Hematopoietic multipotent progenitor cell treated with erythropoietin and hydrocortisone succinate and interleukin-3 and kit ligand, for 15 days (in vitro differentiated cells): ENCODE measurements around the gene GPD1.
"Not testable (repeated sequence)": the region's sequence is repeated elsewhere in the genome, so short reads cannot be mapped to it uniquely, and the experiment has no call there.

Experiments used
- DNase-seq: peaks from one replicate; pipeline ENCODE4 v3.0.0-alpha.2; 2015; ENCODE audit warnings: low spot score

Gene GPD1

DNA sequence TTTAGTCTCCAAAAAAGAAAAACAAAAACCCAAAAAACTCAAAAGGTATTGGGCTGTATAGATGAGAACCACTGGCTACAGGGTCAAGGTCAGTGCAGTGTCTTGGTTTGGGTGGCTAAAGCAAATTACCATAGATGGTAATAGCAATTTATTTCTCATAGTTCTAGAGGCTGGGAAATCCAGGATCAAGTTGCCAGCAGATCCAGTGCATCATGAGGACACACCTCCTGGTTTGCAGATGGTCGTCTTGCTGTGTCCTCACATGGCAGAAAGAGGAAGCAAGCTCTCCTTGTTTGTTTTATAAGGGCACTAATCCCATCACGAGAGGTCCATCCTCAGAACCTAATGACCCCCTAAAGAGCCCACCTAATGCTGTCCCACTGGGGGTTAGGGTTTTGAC lies 19.4 kb downstream of the GPD1 start:
- no peak for DNase-seq

DNA sequence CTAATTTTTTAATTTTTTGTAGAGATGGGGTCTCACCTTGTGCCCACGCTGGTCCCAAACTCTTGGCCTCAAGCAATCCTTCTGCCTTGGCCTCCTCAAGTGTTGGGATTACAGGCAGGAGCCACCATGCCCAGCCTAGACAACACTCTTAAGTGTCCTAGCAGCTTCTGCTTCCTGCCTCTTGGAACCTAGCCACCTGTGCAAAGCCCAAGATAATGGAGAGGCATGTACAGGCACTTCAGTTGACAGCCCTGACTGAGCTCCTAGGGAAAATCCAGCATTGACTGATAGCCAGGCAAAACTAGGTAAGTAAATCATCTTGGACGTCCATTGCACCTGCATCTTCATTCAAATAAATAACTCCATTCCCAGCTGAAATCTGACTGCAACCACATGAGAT lies 23.7 kb downstream of the GPD1 start:
- no peak for DNase-seq

DNA sequence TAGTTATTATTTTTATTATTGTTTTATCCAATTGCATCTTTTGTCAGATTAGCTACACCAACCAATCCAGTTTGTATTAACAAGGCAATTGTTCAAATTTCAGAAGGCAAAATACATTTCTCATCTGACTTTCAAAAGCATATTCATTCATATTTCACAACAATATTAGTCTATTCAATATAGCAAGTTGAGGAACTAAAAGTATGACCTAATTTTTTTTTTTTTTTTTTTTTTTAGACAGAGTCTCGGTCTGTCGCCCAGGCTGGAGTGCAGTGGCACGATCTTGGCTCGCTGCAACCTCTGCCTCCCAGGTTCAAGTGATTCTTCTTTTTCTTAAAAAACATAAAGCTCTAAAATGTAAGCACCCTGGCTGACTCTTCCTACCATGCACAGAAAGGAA lies 25.5 kb downstream of the GPD1 start:
- DNase-seq, result no peak

DNA sequence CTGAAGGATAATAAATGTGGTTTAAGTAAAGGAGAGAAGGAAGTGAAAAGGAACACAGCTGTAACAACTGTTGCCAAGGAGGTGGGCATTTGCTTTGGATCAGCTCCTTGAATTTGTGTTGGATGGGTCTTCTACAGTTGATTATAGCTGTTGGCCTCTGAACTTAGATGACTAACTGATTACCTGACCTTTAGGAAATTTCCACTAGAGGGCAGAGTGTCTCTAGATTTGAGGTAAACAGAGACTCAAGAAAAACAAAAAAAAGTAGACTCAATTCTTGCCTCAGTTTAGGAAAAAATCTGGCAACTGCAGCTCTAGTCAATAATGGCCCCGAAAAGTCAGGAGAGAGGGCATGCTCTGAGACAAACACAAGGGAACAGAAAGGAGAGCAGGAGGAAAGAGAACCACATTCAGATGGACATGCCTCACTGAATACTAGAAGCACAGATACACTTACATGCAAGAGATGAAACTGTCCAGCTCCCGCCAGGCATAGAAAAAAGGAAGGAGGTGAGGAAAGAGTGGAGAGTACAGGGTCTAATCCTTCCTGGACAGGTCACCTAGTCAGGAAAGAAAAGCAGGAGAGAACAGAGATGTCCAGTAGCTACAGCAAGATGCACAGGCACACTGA lies 28.8 kb downstream of the GPD1 start:
- peak; percentile 72 for DNase-seq

DNA sequence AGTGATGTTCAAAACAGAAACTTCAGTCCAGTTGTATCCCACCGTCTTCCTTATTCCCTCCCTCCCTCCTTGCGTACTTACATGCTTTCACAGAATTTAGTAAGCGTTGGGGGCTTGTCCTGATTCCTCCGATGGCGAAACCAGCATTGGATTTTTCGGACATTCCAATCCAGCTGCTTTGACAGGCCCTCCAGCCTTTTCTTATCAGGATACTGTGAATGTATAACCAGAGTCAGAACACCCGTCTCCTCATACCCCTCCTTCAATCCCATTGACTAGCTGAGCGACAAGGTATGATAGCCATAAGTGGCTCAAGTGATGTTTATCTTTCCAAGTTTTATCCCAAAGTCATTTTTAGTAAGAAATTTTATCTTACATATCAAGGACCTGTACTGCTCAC lies 39.2 kb downstream of the GPD1 start:
- DNase-seq, result no peak

DNA sequence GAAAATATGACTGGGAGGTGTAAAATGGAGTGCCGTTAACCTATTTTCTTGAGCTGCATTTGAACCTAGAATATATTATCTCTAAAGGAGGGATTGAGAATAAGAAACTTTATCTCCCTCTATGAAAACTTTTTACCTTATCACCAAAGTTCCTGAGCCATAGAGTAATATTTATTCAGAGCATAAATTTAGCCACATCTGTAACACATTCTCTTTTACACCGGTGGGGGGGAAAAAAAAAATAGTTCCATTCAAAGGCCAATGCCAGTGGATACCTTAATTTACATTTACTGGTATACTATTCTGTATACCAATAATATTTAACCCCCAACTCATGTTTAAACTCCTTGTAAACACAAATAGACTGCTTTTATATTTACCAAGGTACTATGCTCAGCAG lies 41.6 kb downstream of the GPD1 start:
- DNase-seq, result no peak

DNA sequence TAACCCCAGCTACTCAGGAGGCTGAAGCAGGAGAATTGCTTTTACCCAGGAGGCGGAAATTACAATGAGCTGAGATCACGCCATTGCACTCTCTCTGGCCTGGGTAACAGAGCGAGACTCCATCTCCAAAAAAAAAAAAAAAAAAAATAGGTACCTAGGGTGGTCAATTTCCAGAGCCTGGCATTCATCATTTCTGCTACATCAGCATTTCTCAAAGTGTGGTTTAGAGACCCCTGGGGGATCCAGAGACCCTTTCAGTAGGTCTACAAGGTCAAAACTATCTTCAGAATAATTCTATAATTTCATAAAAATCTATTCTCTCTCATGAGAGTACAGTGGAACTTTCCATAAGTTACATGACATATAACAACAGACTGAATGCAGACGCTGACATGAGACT lies 43.5 kb downstream of the GPD1 start:
- no peak for DNase-seq

DNA sequence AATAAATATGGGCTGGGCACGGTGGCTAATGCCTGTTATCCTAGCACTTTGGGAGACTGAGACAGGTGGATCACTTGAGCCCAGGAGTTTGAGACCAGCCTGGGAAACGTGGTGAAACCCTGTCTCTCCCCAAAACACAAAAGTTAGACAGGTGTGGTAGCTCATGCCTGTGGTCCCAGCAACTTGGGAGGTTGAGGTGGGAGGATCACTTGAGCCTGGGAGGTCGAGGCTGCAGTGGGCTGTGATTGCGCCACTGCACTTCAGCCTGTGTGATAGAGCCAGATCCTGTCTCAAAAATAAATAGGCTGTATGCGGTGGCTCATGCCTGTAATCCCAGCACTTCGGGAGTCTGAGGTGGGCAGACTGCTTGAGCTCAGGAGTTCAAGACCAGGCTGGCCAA lies 44.2 kb downstream of the GPD1 start:
- DNase-seq, result not testable (repeated sequence)

DNA sequence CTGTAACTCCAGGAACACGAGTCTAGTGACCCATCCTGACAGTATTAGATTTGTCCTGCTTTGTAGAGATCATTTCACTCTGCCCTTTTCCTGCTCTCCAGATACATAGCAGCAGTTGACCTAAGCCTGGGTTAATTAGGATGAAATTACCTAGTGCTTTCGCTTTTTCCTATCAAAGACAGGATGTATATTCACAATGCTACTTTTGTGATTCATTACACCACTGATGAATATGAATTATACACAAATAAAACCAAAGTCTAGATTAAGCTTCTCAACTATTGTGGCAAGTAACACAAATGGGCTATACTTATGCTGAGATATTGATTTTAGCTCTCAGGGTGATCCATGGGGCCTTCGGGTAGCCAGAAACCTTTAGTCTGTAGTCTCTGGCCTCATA lies 45.5 kb downstream of the GPD1 start:
- DNase-seq, result no peak

DNA sequence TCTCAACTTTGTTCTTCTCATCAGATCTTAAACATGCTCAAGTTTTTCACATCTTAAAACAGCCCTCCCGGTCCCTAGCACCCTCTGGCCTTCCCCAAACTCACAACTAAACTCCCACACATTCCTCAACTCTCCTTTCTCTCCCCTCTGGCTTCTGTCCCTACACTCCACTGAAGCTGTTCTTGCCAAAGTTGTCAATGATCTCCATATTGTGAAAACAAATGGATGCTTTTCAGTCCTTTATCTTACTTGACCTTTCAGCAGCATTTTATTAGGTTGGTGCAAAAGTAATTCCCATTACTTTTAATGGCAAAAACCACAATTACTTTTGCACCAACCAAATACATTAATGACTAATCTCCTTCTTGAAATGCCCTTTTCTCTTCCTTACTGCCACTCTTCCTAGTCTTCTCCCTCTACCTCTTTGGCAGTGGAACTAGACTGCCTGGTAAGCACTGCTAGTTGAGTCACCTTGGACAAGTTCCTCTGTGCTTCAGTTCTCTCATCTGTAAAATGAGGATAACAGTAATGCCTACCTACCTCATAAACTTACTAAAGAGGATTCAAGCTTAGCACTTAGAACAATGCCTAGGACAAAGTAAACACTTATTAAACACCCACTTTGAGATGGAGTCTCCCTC lies 47.4 kb downstream of the GPD1 start:
- DNase-seq, result no peak

DNA sequence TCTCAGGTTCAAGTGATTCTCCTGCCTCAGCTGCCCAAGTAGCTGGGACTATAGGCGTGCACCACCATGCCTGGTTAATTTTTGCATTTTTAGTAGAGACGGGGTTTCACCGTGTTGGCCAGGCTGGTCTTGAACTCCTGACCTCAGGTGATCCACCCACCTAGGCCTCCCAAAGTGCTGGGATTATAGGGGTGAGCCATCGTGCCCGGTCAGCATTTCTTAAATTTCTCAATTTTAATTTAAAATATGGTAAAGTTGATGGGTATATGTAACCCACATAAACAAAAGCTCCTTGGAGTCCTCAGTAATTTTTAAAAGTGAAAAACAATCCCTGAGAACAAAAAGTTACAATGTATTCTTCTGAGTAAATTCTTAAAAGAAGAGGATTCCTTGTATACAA lies 51.1 kb downstream of the GPD1 start:
- DNase-seq, result not testable (repeated sequence)

DNA sequence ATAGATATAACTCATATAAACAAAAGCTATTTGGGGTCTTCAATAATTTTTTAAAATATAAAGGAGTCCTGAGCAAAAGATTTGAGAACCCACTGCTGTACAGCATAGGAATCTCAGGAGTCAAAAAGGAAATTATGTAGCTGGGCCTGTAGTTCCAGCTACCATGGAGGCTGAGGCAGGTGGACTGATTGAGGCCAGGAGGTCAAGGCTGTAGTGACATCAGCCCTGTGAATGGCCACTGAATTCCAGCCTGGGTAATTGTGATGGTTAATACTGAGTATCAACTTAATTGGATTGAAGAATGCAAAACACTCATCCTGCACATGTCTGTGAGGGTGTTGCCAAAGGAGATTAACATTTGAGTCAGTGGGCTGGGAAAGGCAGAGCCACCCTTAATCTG lies 52.8 kb downstream of the GPD1 start:
- DNase-seq, result no peak

DNA sequence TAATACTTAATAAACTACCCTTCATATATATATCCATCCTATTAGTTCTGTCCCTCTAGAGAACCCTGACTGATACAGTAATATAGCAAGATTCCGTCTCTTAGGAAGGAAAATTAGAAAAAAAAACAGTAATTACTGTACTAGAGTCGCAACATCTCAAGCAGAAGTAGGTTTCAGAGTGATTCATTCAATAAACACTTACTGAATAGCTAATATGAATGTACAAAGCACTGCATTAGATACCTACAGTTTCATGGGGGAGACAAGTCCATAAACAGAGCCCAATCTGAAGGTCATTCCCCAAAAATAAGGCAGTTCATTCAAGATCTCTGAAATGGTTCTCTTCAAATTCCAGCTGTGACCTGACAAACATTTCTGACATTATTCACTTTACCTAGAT lies 53.5 kb downstream of the GPD1 start:
- DNase-seq, result no peak

DNA sequence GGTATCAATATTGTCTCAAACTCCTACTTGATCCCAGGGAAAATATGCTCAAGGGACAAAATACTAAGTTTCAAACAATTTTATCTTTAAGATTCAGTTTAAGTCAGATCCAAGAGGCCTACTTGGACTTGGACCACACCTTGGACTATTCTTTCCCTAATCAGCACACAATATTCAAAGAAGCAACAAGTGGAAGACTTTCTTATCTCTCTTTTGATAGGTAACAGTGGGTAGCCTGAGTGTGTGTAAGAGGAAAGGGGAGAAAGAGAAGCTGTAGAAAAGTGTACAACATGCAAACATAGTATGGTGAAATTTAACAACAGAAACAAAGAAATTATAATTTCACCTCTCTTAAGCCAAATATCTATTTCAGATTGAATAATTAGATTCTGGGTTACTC lies 56.8 kb downstream of the GPD1 start:
- DNase-seq, result no peak
